Liver (tissue), 3 donors: Measurements from ENCODE around the gene LDAH.

Source experiments
- CTCF ChIP-seq: fragments of 150-350 bp; IDR thresholded peaks from 2 replicates; pipeline ENCODE4 v1.5.1; 2017; ENCODE audit warnings: improper control_type of control experiment, low read depth, low read length; ENCODE audit not compliant: missing input control
- FOXA1 ChIP-seq: IDR thresholded peaks from 2 replicates; pipeline ENCODE4 v1.6.1; 2016; ENCODE audit warnings: antibody characterized with exemption
- JUND ChIP-seq, 2 donors: IDR thresholded peaks; 2 replicates each; pipeline ENCODE4 v1.6.1; 2016; ENCODE audit warnings: antibody characterized with exemption in 2 of 2
- NR2F2 ChIP-seq: IDR thresholded peaks from 2 replicates; pipeline ENCODE4 v1.6.1; 2016; ENCODE audit warnings: antibody characterized with exemption
- SP1 ChIP-seq: IDR thresholded peaks from 2 replicates; pipeline ENCODE4 v1.6.1; 2018; ENCODE audit warnings: antibody characterized with exemption, mild to moderate bottlenecking
- TAF1 ChIP-seq: conservative IDR thresholded peaks from 2 replicates; pipeline ENCODE4 v1.6.1; 2016; ENCODE audit warnings: antibody characterized with exemption, mild to moderate bottlenecking
- TF ChIP-seq, protein P1 (sequence below): IDR thresholded peaks from 2 replicates; pipeline ENCODE4 v1.6.1; 2016; ENCODE audit warnings: antibody characterized with exemption
- TF ChIP-seq, protein P2 (sequence below): IDR thresholded peaks from 2 replicates; pipeline ENCODE4 v1.6.1; 2016; ENCODE audit warnings: antibody characterized with exemption
- donor health status: healthy.
- donor health status: healthy.

- no peak for TF ChIP-seq CTCF
- TF ChIP-seq, protein P1, sequence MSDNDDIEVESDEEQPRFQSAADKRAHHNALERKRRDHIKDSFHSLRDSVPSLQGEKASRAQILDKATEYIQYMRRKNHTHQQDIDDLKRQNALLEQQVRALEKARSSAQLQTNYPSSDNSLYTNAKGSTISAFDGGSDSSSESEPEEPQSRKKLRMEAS: no peak
- no peak for TF ChIP-seq TAF1
- no peak for TF ChIP-seq FOXA1
- TF ChIP-seq, protein P2, sequence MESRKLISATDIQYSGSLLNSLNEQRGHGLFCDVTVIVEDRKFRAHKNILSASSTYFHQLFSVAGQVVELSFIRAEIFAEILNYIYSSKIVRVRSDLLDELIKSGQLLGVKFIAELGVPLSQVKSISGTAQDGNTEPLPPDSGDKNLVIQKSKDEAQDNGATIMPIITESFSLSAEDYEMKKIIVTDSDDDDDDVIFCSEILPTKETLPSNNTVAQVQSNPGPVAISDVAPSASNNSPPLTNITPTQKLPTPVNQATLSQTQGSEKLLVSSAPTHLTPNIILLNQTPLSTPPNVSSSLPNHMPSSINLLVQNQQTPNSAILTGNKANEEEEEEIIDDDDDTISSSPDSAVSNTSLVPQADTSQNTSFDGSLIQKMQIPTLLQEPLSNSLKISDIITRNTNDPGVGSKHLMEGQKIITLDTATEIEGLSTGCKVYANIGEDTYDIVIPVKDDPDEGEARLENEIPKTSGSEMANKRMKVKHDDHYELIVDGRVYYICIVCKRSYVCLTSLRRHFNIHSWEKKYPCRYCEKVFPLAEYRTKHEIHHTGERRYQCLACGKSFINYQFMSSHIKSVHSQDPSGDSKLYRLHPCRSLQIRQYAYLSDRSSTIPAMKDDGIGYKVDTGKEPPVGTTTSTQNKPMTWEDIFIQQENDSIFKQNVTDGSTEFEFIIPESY: no peak
- no peak for TF ChIP-seq JUND (IDR thresholded peaks at IDR 0.05)
- TF ChIP-seq NR2F2: no peak
- no peak for TF ChIP-seq SP1
Observed at GRCh38 chr2:20673686-20674308, 149.1 kb downstream of the LDAH start.
